ENCODE measurements around the gene IFNL2. TPM values are rescaled to one million over a fixed set of nuclear protein-coding genes. Genes with fewer than 3 reads are reported as not detected.

The IFNL2 gene
- total and polyA plus RNA-seq, 9 of the 15 experiments (the other 6 are each of a cell fraction or from before 2014, with no cell fraction given) = not detected

DNA sequence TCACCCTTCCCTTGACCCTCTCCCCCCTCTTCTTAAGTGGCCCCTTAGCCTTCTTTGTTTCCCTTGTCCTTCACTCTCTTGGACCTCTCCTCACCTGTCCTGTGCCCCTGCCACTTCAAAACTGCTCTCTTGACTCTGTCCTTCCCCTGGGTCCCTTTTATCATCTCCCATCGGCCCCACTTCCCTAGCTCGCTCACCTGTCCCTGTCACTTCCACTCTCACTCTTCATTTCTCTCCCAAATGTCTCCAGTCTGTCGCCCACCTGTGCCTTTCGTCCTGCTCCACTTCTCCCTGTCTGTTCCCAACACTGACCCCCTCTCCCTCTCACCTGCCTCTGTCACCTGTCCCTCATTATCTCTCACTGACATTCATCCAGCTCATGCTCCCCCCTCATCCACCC is 28.7 kb downstream of the IFNL2 start (continued):
- TF ChIP-seq, protein P1, sequence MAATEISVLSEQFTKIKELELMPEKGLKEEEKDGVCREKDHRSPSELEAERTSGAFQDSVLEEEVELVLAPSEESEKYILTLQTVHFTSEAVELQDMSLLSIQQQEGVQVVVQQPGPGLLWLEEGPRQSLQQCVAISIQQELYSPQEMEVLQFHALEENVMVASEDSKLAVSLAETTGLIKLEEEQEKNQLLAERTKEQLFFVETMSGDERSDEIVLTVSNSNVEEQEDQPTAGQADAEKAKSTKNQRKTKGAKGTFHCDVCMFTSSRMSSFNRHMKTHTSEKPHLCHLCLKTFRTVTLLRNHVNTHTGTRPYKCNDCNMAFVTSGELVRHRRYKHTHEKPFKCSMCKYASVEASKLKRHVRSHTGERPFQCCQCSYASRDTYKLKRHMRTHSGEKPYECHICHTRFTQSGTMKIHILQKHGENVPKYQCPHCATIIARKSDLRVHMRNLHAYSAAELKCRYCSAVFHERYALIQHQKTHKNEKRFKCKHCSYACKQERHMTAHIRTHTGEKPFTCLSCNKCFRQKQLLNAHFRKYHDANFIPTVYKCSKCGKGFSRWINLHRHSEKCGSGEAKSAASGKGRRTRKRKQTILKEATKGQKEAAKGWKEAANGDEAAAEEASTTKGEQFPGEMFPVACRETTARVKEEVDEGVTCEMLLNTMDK (IDR thresholded peaks at IDR 0.05; ENCODE audit: borderline replicate concordance, insufficient read depth, low read depth, low read length, poor library complexity, severe bottlenecking) = no peak
- TF ChIP-seq, protein P2, sequence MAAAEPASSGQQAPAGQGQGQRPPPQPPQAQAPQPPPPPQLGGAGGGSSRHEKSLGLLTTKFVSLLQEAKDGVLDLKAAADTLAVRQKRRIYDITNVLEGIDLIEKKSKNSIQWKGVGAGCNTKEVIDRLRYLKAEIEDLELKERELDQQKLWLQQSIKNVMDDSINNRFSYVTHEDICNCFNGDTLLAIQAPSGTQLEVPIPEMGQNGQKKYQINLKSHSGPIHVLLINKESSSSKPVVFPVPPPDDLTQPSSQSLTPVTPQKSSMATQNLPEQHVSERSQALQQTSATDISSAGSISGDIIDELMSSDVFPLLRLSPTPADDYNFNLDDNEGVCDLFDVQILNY (CRISPR knock-in tag; IDR thresholded peaks at IDR 0.05) = no peak
- TF ChIP-seq MTA1 (IDR thresholded peaks at IDR 0.05; ENCODE audit: borderline replicate concordance) (no peak), ZNF644 (tag; IDR thresholded peaks at IDR 0.05; ENCODE audit: low read depth) (no peak), ZNF717 (CRISPR knock-in tag; IDR thresholded peaks at IDR 0.05) (no peak), E2F3 (CRISPR knock-in tag; IDR thresholded peaks at IDR 0.05) (no peak)
- TF ChIP-seq, protein P3, sequence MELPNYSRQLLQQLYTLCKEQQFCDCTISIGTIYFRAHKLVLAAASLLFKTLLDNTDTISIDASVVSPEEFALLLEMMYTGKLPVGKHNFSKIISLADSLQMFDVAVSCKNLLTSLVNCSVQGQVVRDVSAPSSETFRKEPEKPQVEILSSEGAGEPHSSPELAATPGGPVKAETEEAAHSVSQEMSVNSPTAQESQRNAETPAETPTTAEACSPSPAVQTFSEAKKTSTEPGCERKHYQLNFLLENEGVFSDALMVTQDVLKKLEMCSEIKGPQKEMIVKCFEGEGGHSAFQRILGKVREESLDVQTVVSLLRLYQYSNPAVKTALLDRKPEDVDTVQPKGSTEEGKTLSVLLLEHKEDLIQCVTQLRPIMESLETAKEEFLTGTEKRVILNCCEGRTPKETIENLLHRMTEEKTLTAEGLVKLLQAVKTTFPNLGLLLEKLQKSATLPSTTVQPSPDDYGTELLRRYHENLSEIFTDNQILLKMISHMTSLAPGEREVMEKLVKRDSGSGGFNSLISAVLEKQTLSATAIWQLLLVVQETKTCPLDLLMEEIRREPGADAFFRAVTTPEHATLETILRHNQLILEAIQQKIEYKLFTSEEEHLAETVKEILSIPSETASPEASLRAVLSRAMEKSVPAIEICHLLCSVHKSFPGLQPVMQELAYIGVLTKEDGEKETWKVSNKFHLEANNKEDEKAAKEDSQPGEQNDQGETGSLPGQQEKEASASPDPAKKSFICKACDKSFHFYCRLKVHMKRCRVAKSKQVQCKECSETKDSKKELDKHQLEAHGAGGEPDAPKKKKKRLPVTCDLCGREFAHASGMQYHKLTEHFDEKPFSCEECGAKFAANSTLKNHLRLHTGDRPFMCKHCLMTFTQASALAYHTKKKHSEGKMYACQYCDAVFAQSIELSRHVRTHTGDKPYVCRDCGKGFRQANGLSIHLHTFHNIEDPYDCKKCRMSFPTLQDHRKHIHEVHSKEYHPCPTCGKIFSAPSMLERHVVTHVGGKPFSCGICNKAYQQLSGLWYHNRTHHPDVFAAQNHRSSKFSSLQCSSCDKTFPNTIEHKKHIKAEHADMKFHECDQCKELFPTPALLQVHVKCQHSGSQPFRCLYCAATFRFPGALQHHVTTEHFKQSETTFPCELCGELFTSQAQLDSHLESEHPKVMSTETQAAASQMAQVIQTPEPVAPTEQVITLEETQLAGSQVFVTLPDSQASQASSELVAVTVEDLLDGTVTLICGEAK (IDR thresholded peaks at IDR 0.05) = no peak
- TF ChIP-seq, protein P3 (CRISPR knock-in tag; IDR thresholded peaks at IDR 0.05) = no peak
- TF ChIP-seq, protein P4, sequence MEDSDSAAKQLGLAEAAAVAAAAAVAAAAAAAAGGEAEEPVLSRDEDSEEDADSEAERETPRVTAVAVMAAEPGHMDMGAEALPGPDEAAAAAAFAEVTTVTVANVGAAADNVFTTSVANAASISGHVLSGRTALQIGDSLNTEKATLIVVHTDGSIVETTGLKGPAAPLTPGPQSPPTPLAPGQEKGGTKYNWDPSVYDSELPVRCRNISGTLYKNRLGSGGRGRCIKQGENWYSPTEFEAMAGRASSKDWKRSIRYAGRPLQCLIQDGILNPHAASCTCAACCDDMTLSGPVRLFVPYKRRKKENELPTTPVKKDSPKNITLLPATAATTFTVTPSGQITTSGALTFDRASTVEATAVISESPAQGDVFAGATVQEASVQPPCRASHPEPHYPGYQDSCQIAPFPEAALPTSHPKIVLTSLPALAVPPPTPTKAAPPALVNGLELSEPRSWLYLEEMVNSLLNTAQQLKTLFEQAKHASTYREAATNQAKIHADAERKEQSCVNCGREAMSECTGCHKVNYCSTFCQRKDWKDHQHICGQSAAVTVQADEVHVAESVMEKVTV (CRISPR knock-in tag; IDR thresholded peaks at IDR 0.05) = no peak
- TF ChIP-seq, protein P5, sequence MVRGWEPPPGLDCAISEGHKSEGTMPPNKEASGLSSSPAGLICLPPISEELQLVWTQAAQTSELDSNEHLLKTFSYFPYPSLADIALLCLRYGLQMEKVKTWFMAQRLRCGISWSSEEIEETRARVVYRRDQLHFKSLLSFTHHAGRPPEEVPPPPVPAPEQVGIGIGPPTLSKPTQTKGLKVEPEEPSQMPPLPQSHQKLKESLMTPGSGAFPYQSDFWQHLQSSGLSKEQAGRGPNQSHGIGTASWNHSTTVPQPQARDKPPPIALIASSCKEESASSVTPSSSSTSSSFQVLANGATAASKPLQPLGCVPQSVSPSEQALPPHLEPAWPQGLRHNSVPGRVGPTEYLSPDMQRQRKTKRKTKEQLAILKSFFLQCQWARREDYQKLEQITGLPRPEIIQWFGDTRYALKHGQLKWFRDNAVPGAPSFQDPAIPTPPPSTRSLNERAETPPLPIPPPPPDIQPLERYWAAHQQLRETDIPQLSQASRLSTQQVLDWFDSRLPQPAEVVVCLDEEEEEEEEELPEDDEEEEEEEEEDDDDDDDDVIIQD (CRISPR knock-in tag; IDR thresholded peaks at IDR 0.05) = no peak

Measured in K562 (cell line).